Suprapubic skin (tissue), 4 donors: Measurements from ENCODE around the gene PDE11A. TPM values are rescaled to one million over a fixed set of nuclear protein-coding genes. Genes with fewer than 3 reads are reported as not detected.

Experiments used
- DNase-seq, 2 donors: peaks; one replicate each; pipeline ENCODE4 v3.0.0-alpha.2; 2019; ENCODE audit warnings: low spot score in 2 of 2
- H3K27ac ChIP-seq: fragments of 200-600 bp; sonication (generic); one replicate; pipeline ENCODE4 v1.5.1; 2019
- H3K27me3 ChIP-seq: fragments of 200-600 bp; sonication (generic); one replicate; pipeline ENCODE4 v1.5.1; 2019
- H3K36me3 ChIP-seq: fragments of 200-600 bp; sonication (generic); one replicate; pipeline ENCODE4 v1.5.1; 2019
- H3K4me1 ChIP-seq: fragments of 200-600 bp; sonication (generic); one replicate; pipeline ENCODE4 v1.5.1; 2019
- H3K4me3 ChIP-seq: fragments of 200-600 bp; sonication (generic); one replicate; pipeline ENCODE4 v1.5.1; 2019; ENCODE audit warnings: mild to moderate bottlenecking
- H3K9me3 ChIP-seq: fragments of 200-600 bp; sonication (generic); one replicate; pipeline ENCODE4 v1.5.1; 2019
- EP300 ChIP-seq: sonication (generic); formaldehyde crosslinking; IDR thresholded peaks from one replicate; pipeline ENCODE4 v1.6.1; 2017; ENCODE audit warnings: antibody characterized with exemption
- POLR2A ChIP-seq, 2 donors: fragments of 450-650 bp; IDR thresholded peaks; one replicate each; pipeline ENCODE4 v1.6.1; 2017; ENCODE audit warnings: antibody characterized with exemption in 2 of 2, mild to moderate bottlenecking in 2 of 2, moderate library complexity in 2 of 2
- POLR2AphosphoS5 ChIP-seq, 3 donors: sonication (generic); formaldehyde crosslinking; IDR thresholded peaks; one replicate each; pipeline ENCODE4 v1.6.1; 2017; ENCODE audit warnings: antibody characterized with exemption in 3 of 3
- WGBS: methylation state at CpG from one replicate; pipeline ENCODE4 v1.1.5; 2018; 5-methylcytosine and 5-hydroxymethylcytosine counted together
- total RNA-seq, 4 donors: library from RNA; depleted of rRNA; stranded (reverse); fragments of >200 nt; gene quantifications; one replicate each; pipeline ENCODE4 v1.1.0, GENCODE V29; 2016
- TF ChIP-seq, protein P1 (sequence below), 2 donors: fragments of 200-600 bp in 1 of 2; fragments of 450-650 bp in 1 of 2; sonication (generic) in 1 of 2; IDR thresholded peaks; one replicate each; pipeline ENCODE4 v1.5.1; 2016 to 2019; ENCODE audit warnings: antibody characterized with exemption in 2 of 2, mild to moderate bottlenecking in 1 of 2, moderate library complexity in 1 of 2

The PDE11A gene
- total RNA-seq, 4 donors from 2014 or later = 0.08 to 1.0 (median 0.36) TPM

DNA sequence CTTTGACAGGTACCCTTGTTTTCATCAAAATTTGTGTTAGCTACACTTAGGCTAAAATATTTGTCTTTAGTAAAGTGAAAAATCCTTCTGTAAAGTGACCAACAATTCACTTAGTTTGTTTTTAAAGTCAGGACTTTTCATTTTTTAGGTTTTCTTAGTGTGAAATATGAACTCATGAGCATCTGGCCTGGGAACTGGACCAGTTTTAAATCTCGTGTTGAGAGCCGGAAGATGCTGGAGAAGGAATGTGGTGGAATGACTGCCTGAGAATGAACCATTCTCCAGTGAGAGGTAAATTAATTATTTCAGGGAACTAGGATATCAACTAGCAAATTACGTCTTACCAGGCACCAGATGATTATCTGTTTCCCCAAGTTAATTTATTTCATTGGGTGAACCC, 374.3 kb downstream of the PDE11A start:
- no peaks in the 10 kb centered on the region for H3K4me1 ChIP-seq
- no peak for DNase-seq
- no peak overlapping the region for H3K4me3 ChIP-seq
- no peak for TF ChIP-seq POLR2A (IDR thresholded peaks at IDR 0.05)
- no peak for TF ChIP-seq EP300
- TF ChIP-seq POLR2AphosphoS5 (IDR thresholded peaks at IDR 0.05) = no peak
- TF ChIP-seq, protein P1, sequence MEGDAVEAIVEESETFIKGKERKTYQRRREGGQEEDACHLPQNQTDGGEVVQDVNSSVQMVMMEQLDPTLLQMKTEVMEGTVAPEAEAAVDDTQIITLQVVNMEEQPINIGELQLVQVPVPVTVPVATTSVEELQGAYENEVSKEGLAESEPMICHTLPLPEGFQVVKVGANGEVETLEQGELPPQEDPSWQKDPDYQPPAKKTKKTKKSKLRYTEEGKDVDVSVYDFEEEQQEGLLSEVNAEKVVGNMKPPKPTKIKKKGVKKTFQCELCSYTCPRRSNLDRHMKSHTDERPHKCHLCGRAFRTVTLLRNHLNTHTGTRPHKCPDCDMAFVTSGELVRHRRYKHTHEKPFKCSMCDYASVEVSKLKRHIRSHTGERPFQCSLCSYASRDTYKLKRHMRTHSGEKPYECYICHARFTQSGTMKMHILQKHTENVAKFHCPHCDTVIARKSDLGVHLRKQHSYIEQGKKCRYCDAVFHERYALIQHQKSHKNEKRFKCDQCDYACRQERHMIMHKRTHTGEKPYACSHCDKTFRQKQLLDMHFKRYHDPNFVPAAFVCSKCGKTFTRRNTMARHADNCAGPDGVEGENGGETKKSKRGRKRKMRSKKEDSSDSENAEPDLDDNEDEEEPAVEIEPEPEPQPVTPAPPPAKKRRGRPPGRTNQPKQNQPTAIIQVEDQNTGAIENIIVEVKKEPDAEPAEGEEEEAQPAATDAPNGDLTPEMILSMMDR (IDR thresholded peaks at IDR 0.05) = no peak
- no peak overlapping the region for H3K27ac ChIP-seq
- no peaks in the 10 kb centered on the region for H3K9me3 ChIP-seq
- 54% methylated on average over 3 of the region's 3 CpGs for WGBS
- no peaks in the 10 kb centered on the region for H3K27me3 ChIP-seq
- H3K36me3 ChIP-seq = no peaks in the 10 kb centered on the region

- no peak overlapping the region for H3K4me3 ChIP-seq
- H3K27ac ChIP-seq = no peak overlapping the region
- H3K27me3 ChIP-seq = no peaks in the 10 kb centered on the region
- no peaks in the 10 kb centered on the region for H3K36me3 ChIP-seq
- TF ChIP-seq POLR2AphosphoS5 (IDR thresholded peaks at IDR 0.05) (no peak), POLR2A (IDR thresholded peaks at IDR 0.05) (no peak), EP300 (no peak)
- TF ChIP-seq, protein P1 (IDR thresholded peaks at IDR 0.05) = no peak
- H3K9me3 ChIP-seq = no peaks in the 10 kb centered on the region
- DNase-seq = no peak
- H3K4me1 ChIP-seq = no peaks in the 10 kb centered on the region
Observed at GRCh38 chr2:177694348-177694747, 378.2 kb downstream of the PDE11A start.

GRCh38 chr2:177693658-177694339, 378.8 kb downstream of the PDE11A start:
- Histone ChIP-seq H3K9me3 (no peaks in the 10 kb centered on the region), H3K27ac (no peak overlapping the region), H3K27me3 (no peaks in the 10 kb centered on the region), H3K36me3 (no peaks in the 10 kb centered on the region), H3K4me3 (no peak overlapping the region), H3K4me1 (no peaks in the 10 kb centered on the region)
- WGBS = 79% methylated on average over 7 of the region's 7 CpGs
- DNase-seq = no peak
- no peak for TF ChIP-seq EP300

DNA sequence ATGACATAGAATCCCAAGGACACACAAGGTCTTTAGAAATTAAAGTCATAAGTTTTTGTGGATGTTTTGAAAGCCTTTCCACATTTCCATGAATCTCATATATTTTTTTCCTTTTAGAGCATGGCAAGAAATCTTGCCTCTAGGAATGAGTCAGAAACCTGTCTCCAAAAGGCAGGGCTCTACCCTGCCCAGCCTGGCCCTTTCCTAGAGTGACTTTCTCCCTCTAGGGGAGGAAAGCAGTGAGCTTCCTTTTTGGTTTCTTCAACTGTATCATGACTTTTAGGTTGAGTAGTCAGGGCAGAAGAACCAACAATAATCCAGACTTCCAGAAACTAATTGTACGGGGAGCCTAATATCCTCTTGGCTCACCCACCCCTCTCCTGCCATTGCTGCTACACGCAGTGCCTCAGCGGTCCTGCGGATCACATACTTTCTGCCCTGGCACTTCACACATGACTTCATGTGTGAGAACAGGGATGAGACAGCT, 379.8 kb downstream of the PDE11A start:
- H3K27me3 ChIP-seq = no peaks in the 10 kb centered on the region
- H3K27ac ChIP-seq = no peak overlapping the region
- H3K36me3 ChIP-seq = no peaks in the 10 kb centered on the region
- H3K4me1 ChIP-seq = no peaks in the 10 kb centered on the region
- no peak overlapping the region for H3K4me3 ChIP-seq
- 85% methylated on average over 4 of the region's 4 CpGs for WGBS
- no peaks in the 10 kb centered on the region for H3K9me3 ChIP-seq
- DNase-seq = no peak
- TF ChIP-seq EP300 (no peak), POLR2AphosphoS5 (IDR thresholded peaks at IDR 0.05) (no peak), POLR2A (IDR thresholded peaks at IDR 0.05) (no peak)
- TF ChIP-seq, protein P1 (IDR thresholded peaks at IDR 0.05) = no peak

DNA sequence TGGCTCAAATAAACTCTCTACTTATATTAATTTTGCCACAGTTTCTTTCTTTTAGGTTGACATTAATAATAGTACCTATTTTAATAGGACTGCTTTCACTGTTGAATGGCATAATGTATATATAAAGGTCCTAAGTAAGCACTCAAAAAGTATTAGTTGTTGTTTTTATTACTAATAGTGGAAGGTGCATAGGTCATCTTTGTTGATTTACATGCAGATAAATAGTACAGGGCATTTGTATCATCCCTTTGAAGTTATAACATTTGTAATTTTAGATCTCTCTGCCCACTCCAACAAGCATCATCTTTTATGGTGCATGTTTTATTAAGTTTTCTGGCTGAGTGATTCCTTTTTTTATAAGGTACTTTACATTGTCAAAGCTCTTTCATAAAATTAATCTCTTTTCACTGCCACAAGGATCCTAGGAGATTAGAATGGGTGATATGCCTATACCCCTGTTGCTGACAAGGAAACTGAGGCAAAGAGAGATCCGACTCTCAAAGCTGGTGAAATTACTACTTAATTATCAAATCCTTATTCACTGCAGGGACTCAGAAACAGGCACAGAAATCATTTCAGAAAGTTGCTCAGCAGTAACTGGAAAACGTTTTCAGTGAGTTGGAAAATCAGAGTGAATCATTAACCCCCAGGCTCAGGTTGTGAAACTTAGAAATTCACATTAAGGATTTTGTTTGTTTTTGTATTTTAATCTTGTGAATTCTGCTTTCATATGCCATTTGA, 380.4 kb downstream of the PDE11A start:
- 55% methylated on average over 2 of the region's 2 CpGs for WGBS
- Histone ChIP-seq H3K9me3 (no peaks in the 10 kb centered on the region), H3K4me3 (no peak overlapping the region), H3K27ac (no peak overlapping the region), H3K4me1 (no peaks in the 10 kb centered on the region), H3K36me3 (no peaks in the 10 kb centered on the region), H3K27me3 (no peaks in the 10 kb centered on the region)
- no peak for TF ChIP-seq EP300
- no peak for TF ChIP-seq POLR2AphosphoS5 (IDR thresholded peaks at IDR 0.05)
- no peak for DNase-seq

DNA sequence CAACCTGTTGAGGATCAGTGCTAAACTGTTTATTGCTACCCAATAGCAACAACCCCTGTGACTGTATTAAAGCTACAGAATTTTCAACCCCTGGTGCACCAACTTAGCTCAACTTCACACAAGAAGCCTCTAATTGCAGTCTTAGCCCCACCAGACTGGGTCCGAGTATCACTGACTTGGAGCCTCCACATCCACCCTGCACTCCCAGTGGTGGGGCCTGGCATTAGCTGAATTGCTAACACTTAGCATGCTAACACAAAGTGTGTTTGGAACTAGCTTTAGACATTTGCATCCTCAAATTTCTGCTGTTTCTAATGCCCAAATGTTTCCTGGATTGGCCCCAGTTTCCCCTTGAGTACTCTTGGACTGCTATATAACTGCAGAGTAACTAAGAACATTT, 381.4 kb downstream of the PDE11A start:
- no peak for DNase-seq
- Histone ChIP-seq H3K36me3 (no peaks in the 10 kb centered on the region), H3K27me3 (no peaks in the 10 kb centered on the region), H3K27ac (no peak overlapping the region), H3K4me3 (no peak overlapping the region), H3K9me3 (no peaks in the 10 kb centered on the region), H3K4me1 (no peaks in the 10 kb centered on the region)
- no peak for TF ChIP-seq EP300
- TF ChIP-seq, protein P1 (IDR thresholded peaks at IDR 0.05) = no peak
- no peak for TF ChIP-seq POLR2A (IDR thresholded peaks at IDR 0.05)
- no peak for TF ChIP-seq POLR2AphosphoS5 (IDR thresholded peaks at IDR 0.05)
- 83% methylated on average over 1 of the region's 1 CpG for WGBS
